GM20431 (cell line): ENCODE results near the gene CHRDL2.

Experiments used
- in situ Hi-C: fragments of 300-500 bp; cut with MseI, MboI; formaldehyde crosslinking; loops from one replicate; pipeline ENCODE4 v1.15.0; 2020; ENCODE audit warnings: low sequenced_read_pairs; ENCODE audit not compliant: unreplicated experiment

The CHRDL2 gene

DNA sequence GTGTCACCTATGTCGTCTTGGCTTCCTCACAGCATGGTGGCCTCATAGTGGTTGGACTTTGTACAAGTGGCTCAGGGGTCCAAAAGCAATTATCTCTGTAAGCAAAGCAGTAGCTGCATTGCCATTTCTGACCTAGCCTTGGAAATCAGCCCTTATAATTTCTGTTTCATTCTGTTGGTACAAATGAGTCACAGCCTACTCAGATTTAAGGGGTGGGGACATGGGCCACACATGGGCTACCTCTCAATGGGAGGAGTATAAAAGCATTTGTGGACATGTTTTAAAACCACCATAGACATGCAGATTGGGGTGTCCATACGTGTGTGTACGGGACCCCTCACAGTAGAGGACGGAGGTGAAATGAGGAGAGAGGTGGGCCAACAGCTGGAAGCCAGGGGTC is 41.6 kb downstream of the CHRDL2 start:
- in situ Hi-C loops, result no loop called here

DNA sequence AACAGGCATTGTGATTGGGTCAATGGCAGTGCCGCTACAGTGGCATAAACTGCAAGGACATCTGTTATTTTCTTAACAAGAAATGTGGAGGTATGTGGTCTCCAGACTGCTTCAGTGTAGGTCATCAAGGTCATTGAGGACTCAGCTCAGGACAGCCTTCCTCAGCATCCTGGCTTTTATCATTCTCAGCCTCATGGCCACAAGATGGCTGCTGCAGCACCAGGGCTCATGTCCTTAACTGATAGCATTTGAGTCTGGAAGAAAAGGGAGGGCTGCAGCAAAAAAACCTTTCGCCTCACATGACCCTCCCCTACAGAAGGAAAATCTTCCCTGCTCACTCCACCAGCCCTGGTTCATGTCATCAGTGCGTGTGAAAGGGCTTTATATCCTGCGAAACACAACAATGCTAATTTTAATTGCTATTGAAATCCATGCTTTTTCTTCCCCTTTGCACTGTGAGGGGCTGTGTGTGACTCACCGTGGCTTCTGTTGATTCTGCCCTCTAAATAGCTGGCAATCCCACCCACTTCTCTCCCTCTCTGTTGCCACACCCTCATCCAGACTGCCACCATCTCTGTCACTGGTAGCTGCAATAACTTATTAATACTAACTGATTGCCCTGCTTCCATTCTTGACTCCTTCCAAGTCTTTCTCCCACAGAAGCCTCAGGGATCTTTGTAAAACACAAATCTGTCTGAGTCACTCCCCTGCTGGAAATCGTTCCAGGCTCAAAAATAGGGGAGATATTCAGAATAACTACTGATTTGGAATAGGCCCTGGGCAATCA is 43.8 kb downstream of the CHRDL2 start:
- in situ Hi-C loops, result no loop called here

DNA sequence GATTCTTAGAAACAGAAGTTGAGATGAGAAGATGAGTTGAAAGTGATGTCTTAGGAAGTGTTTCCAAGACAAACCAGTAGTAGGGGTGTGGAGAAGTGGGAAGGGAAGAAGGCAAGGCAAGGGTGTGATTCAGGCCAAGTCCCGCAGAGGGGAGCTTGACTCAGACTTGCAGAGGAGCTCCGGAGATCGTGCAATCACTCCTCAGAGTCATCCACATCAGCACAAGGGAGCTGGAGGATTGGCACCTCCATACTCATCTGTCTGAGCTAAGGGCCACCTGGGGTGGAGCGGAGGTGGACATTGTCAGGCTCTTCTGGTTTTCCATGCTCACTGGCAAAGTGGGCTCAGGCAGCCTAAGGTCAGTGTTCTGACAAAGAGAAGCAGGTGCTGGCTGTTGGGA is 44.4 kb downstream of the CHRDL2 start:
- in situ Hi-C loops, result no loop called here

DNA sequence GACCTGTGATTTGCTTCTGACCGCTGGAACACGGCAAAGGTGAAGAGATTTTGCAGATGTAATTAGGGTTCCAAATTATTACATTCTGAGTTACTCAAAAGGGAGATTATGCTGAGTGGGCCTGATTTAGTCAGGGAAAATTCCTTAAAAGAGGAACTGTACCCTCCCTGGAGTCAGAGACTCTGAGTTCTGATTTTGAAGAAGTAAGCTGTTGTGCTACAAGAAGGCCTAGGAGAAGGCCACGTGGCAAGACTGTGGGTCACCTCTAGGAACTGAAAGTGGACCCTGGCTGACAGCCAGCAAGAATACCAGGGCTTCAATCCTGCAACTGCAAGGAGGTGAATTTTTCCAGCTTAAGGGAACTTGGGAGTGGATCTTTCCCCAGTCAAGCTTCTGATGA is 45.3 kb downstream of the CHRDL2 start:
- in situ Hi-C loops, result no loop called here

GRCh38 chr11:74685338-74685737 is 45.9 kb downstream of the CHRDL2 start:
- in situ Hi-C loops, result no loop called here

GRCh38 chr11:74684661-74685060 is 46.6 kb downstream of the CHRDL2 start:
- in situ Hi-C loops, result no loop called here

DNA sequence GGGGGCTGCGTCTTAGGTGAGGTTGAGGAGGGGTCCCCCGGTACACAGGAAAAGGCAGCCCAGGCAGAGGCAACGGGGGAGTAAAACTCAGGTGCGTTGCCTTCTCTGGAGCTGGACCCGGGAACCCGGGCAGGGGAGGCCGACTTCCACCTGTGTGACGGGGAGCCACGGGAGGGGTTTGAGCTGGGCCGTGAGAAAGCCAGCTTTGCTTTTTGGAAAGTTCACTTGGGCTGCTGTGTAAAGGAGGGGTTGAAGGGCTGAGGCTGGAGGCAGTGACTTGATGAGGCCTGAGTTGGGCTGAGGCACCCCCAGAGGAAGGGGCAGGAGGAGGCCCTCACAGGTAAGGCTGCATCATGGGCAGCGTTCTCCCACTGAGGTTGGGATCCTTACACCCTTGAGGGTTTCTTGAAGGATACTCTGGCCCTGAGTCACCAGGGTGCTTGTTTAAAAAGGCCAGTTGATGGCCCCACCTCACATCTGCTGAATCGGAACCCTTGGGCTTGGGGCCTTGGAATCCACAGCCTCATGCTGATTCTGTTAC is 47.2 kb downstream of the CHRDL2 start:
- in situ Hi-C loops, result no loop called here

- in situ Hi-C loops, result no loop called here
Measured at GRCh38 chr11:74683279-74683871, 47.9 kb downstream of the CHRDL2 start.

DNA sequence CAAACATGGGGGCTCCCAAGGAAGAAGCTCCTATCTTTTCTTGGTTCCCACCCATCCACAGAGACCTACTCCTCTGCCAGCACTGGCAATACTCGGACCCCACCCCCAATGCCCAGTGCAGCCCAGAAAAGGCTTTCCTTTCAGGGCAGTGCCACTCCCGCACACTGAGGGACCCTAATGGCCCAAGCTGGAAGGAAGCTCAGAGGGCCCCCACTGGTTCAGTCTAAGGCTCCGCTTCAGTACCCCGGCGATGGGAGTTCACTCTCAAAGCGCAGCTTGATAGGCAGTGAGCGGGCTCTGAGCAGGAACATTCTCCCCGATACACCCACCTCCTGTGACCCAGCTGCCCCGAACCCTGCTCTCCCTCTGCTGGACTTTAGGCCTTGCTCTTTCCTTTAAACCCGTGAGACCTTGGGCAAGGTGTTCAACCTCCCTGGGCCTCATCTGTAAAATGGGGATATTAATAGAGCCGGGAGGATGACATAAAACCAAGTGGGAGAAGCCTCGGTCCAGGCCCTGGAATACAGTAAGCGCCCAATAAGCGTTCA is 48.4 kb downstream of the CHRDL2 start:
- in situ Hi-C loops, result no loop called here

DNA sequence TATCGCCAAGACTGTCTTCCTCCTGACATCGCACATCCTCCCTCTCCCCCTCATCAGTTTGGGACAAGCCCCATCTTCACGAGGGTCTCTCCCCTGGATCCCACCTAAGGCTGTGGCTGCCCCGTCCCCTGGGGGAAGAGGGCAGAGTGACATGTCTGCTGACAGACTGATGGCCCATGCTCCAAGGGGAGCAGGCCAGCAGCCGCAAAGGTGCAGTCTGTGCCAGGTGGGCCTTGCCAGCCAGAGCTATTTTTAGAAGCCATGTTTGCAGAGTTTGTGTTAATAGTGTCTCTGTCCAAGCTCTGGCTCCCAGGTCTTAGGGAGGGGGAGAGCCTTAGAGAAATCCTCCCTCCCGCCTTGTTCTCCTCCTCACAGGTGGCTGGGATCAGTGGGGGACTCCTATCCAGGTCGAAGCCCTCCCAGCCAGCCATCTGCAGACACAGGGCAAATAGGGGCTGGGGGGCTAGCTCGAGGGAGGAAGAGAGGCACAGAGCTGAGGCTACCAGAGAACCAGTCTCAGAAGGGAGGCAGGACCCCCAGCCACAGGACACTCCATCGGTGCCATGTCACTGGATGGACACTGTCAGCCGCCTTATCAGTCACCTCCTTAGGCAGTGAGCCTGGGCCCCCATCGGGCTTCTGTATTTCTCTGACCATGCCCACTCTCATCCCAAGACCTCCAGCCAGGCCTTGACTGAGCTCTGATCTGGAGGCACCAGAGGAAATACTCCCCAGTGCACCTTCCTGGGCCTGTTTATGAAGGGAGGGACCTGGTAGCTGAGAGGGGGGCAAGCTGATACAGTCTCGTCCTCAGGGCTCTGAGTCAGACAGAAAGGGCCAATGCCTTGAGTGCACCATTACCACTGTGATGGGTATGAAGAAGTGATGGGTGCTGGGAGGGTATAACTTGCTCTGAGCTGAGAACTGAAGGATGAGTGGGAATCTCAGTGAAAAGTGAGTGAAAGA is 49.3 kb downstream of the CHRDL2 start:
- in situ Hi-C loops, result no loop called here

- in situ Hi-C loops, result no loop called here
Measured at GRCh38 chr11:74680703-74681531, 50.3 kb downstream of the CHRDL2 start.

- in situ Hi-C loops, result no loop called here
Measured at GRCh38 chr11:74680035-74680671, 51.1 kb downstream of the CHRDL2 start.

- in situ Hi-C loops, result no loop called here
Measured at GRCh38 chr11:74679513-74679865, 51.7 kb downstream of the CHRDL2 start.

- in situ Hi-C loops, result no loop called here
Measured at GRCh38 chr11:74678591-74679512, 52.4 kb downstream of the CHRDL2 start.

- in situ Hi-C loops, result no loop called here
Measured at GRCh38 chr11:74678041-74678440, 53.2 kb downstream of the CHRDL2 start.

DNA sequence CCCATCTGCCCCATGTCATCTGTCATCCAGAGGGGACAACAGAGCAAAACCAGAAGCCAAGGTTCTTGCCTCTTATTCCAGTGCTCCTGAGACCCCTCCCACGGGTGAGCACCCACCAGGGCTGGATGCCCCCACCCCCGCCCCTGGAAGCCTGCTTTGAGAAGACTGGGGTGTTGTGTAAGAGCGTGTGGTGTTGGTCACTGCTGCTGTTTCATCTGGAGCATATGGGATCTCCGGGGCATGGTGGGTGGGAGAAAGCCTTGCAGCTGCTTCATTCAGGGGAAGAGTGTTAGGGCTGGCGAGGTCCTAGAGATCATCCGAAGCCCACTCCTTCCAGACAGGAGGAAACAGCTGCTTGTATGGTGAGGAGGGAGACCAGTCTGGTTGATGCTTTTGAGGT is 54.1 kb downstream of the CHRDL2 start:
- in situ Hi-C loops, result no loop called here

DNA sequence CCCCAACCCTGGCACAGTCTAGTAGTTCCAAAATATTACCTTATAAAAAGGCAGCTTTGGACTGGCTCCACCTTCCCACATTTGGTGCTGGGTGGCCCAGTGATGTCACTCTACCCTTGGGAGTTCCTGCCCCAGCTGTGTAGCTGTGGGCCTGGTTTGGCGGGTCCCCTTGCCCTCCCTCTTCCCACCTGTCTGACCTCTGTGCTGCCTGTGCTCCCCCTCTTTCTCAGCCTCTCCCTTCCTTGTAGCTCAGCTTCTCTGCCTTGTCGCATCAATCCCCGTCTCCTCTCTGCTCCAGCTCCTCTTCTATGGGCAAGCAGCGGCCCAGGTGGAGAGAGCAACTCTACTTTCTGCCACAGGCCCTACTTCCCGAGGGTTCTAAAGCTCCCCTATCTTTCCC is 54.6 kb downstream of the CHRDL2 start:
- in situ Hi-C loops, result no loop called here

DNA sequence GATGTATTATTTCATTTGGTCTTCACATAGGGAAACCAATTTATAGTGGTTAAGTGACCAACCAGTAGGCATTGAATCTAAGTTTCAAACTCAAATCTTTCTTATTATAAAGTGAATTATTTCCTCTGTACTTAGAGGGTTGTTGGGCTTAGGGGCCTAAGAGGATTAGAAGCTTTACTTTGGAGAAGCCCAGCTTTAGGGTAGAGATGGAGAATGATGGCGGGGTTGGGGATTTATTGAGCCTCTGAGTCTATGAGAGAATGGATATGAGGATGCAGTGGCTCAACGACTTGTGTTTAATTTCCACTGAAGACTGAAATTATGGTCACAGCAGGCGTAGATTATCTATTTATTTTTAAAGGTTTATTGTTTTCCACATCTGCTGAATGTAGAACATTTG is 55.5 kb downstream of the CHRDL2 start:
- in situ Hi-C loops, result no loop called here
